Neutrophil (primary cell): ENCODE results near the gene WIZ.

Experiments used
- H3K27ac ChIP-seq: fragments of 200-600 bp; sonication (generic); 2 replicates; pipeline ENCODE4 v1.5.1; 2016; ENCODE audit warnings: mild to moderate bottlenecking, moderate library complexity
- H3K27me3 ChIP-seq: fragments of 200-600 bp; sonication (generic); 2 replicates; pipeline ENCODE4 v1.6.0; 2016; ENCODE audit warnings: mild to moderate bottlenecking
- H3K36me3 ChIP-seq: fragments of 200-600 bp; sonication (generic); 2 replicates; pipeline ENCODE4 v1.5.1; 2017
- H3K4me1 ChIP-seq, 2 experiments: fragments of 200-600 bp in 1 of 2; sonication (generic) in 1 of 2; 1 replicate in 1 of 2; 2 replicates in 1 of 2; pipeline versions ENCODE4 v1.5.1 to v1.6.1; 2013 to 2016; ENCODE audit warnings: low read depth in 1 of 2, low read length in 1 of 2, mild to moderate bottlenecking in 1 of 2, moderate library complexity in 1 of 2; ENCODE audit not compliant: control insufficient read depth in 1 of 2, insufficient read depth in 1 of 2
- H3K4me3 ChIP-seq, 2 experiments: fragments of 200-600 bp in 1 of 2; sonication (generic) in 1 of 2; 1 replicate in 1 of 2; 2 replicates in 1 of 2; pipeline ENCODE4 v1.5.1; 2013 to 2016; ENCODE audit warnings: low read depth in 1 of 2, low read length in 1 of 2, mild to moderate bottlenecking in 1 of 2, moderate library complexity in 1 of 2
- H3K9me3 ChIP-seq: fragments of 200-600 bp; sonication (generic); 2 replicates; pipeline ENCODE4 v1.5.1; 2016
- CTCF ChIP-seq: fragments of 200-600 bp; sonication (generic); IDR thresholded peaks from 2 replicates; pipeline ENCODE4 v1.5.1; 2016; ENCODE audit warnings: antibody characterized with exemption

The WIZ gene

DNA sequence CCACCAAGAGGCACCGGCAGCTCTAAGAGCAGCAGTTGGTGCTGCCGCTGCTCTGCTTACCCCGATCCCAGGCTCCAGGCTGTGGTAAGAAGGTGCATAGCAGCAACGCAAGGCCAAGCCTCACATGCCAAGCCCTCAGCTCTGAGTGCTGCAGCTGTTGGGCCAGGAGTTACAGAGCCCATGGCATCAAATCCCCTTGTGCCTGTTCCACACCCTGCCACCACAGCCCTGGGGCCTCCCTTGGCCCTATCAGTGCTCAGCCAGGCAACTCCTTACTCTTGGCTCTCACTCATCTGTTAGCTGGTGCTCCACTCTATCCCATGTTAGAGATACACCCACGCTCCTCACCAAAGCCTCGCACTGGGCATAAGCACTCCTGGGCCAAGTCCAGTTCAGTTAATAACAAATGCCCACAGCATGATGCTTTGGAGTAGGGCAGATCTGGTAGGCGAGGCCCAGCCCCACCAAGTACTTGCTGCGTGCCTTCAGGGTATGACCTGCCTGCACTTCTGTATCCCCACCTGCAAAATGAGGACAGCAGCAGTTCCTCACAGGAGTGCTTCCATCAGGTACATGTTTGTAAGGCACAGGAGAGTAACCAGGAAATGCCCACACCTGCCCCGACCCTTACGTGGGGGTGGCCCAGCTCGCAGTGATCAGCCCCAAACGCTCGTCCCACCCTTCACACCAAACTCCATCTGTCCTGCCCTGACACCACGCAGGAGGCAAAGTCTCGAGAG lies 47.2 kb downstream of the WIZ start:
- no peak for TF ChIP-seq CTCF
- Histone ChIP-seq H3K36me3 (peaks cover 70% of the 10 kb centered on the region), H3K27me3 (no peaks in the 10 kb centered on the region), H3K4me3 (no peak overlapping the region), H3K9me3 (no peaks in the 10 kb centered on the region), H3K4me1 (no peaks in the 10 kb centered on the region), H3K27ac (no peak overlapping the region)

GRCh38 chr19:15401397-15401710 lies 48.4 kb downstream of the WIZ start:
- no peak for TF ChIP-seq CTCF
- no peaks in the 10 kb centered on the region for H3K4me1 ChIP-seq
- H3K9me3 ChIP-seq: no peaks in the 10 kb centered on the region
- H3K36me3 ChIP-seq: peaks cover 83% of the 10 kb centered on the region
- H3K27me3 ChIP-seq: no peaks in the 10 kb centered on the region
- H3K4me3 ChIP-seq: no peak overlapping the region
- no peak overlapping the region for H3K27ac ChIP-seq

GRCh38 chr19:15400521-15401396 lies 49.0 kb downstream of the WIZ start:
- H3K9me3 ChIP-seq: no peaks in the 10 kb centered on the region
- no peak for TF ChIP-seq CTCF
- H3K4me3 ChIP-seq: no peak overlapping the region
- H3K4me1 ChIP-seq: no peaks in the 10 kb centered on the region
- no peak overlapping the region for H3K27ac ChIP-seq
- H3K36me3 ChIP-seq: peaks cover 88% of the 10 kb centered on the region
- no peaks in the 10 kb centered on the region for H3K27me3 ChIP-seq

DNA sequence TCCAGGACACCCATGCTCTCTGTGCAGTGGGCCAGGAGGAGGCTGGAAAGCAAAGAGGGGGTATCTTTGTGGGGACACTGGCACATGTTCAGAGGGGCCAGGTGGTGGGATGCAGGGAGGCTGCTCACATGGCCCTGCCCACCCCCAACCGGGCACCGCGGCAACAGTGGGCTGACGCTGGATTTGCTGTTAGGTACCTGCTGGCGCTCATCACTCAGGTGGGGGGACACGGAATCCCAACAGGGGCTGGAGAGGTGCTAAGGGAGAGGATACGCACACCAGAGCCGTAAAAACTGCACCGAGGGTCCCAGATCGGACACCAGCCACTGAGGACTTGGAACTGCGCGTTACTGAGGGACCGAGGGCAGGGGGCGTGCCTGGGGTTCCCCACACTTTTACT lies 50.1 kb downstream of the WIZ start:
- Histone ChIP-seq H3K4me3 (no peak overlapping the region), H3K36me3 (peaks cover 95% of the 10 kb centered on the region), H3K4me1 (no peaks in the 10 kb centered on the region), H3K27ac (no peak overlapping the region), H3K27me3 (no peaks in the 10 kb centered on the region), H3K9me3 (no peaks in the 10 kb centered on the region)
- TF ChIP-seq CTCF: no peak

GRCh38 chr19:15399234-15399515 lies 50.6 kb downstream of the WIZ start:
- no peaks in the 10 kb centered on the region for H3K4me1 ChIP-seq
- H3K36me3 ChIP-seq: peaks cover 95% of the 10 kb centered on the region
- no peaks in the 10 kb centered on the region for H3K27me3 ChIP-seq
- no peak for TF ChIP-seq CTCF
- no peak overlapping the region for H3K27ac ChIP-seq
- H3K4me3 ChIP-seq: no peak overlapping the region
- H3K9me3 ChIP-seq: no peaks in the 10 kb centered on the region
